ENCODE results near the gene MAP1S.

Gene MAP1S

DNA sequence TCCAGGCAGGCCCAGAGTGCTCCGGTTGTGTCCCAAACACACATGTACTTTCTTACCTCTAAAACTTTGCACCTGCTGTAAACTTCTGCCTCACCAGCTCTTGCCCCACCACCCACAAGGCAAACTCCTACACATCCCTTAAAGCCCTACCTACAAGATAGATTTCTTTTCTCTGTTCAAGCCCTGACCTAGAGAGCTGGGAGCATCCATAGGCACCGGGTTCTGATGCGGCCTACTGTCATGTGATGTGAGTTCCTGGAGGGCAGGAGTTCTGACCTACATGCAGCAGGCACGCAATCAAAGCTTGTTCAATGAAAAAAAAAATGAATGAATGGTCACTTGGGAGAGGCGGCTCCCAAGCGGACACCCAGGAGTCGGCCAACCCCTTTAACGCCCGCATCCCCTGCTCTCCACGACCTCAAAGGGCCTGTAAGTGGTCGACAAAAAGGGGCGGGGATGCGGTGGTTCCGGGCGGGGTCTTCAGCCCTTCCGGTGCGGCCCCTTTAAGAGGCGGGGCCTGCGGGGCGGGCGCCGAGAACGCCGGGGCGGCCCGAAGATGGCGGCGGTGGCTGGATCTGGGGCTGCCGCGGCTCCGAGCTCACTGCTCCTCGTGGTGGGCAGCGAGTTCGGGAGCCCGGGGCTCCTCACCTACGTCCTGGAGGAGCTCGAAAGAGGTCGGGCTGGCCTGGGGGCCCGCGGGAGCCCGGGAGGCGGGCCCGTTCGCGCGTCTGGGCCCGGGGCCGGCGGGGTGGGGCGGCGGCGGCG lies at the start of gene MAP1S:
Gene MAP1S (plus strand): TSS at position 534 of the 765 bp plus-strand sequence. CDS start 23 bp downstream, at position 557.
- no peaks in the 10 kb centered on the region for H3K27me3 ChIP-seq (replicated peaks; ENCODE audit: control insufficient read depth, insufficient read depth, low read length)
- peak; percentile 80 for DNase-seq (ENCODE audit: low read depth)
- peaks cover 44% of the 10 kb centered on the region for H3K4me1 ChIP-seq (ENCODE audit: control insufficient read depth, insufficient read depth, low read length)
- H3K36me3 ChIP-seq (ENCODE audit: control insufficient read depth, insufficient read depth, low read length, severe bottlenecking), result peaks cover 5% of the 10 kb centered on the region
- H3K4me3 ChIP-seq (ENCODE audit: low read length), result peak within 1 kb of the TSS; percentile 92
- peak within 1 kb of the TSS; percentile 88 for H3K9ac ChIP-seq (ENCODE audit: low read length)
- H3K9me3 ChIP-seq (ENCODE audit: control insufficient read depth, low read length), result no peaks in the 10 kb centered on the region

DNA sequence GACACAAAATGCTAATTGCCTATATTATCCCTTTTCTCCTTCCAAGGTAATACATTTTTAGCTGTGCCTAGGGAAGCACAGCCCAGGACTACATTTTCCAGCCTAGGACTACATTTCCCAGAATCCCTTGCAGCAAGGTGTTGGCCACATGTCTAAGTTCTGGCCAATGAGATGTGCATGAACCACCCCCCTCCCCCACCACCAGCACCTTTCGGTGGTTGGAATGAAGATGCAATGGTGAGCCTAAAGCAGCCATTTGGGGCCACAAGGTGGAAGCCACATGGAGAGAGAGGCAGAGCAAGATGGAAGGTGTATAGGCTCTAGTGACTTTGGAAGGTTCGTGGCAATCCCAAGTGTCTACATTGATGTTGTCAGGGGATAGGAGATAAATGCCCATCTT lies 47.4 kb upstream of the MAP1S start:
- Histone ChIP-seq H3K36me3 (ENCODE audit: control insufficient read depth, insufficient read depth, low read length, severe bottlenecking) (no peaks in the 10 kb centered on the region), H3K4me1 (ENCODE audit: control insufficient read depth, insufficient read depth, low read length) (no peaks in the 10 kb centered on the region), H3K27me3 (replicated peaks; ENCODE audit: control insufficient read depth, insufficient read depth, low read length) (peaks cover 13% of the 10 kb centered on the region), H3K4me3 (ENCODE audit: low read length) (no peak overlapping the region), H3K9me3 (ENCODE audit: control insufficient read depth, low read length) (no peaks in the 10 kb centered on the region), H3K9ac (ENCODE audit: low read length) (no peak overlapping the region)
- peak; percentile 37 for DNase-seq (ENCODE audit: low read depth)

- DNase-seq (ENCODE audit: low read depth), result no peak
- Histone ChIP-seq H3K4me1 (ENCODE audit: control insufficient read depth, insufficient read depth, low read length) (no peaks in the 10 kb centered on the region), H3K36me3 (ENCODE audit: control insufficient read depth, insufficient read depth, low read length, severe bottlenecking) (no peaks in the 10 kb centered on the region), H3K9ac (ENCODE audit: low read length) (no peak overlapping the region), H3K9me3 (ENCODE audit: control insufficient read depth, low read length) (no peaks in the 10 kb centered on the region), H3K27me3 (replicated peaks; ENCODE audit: control insufficient read depth, insufficient read depth, low read length) (peaks cover 13% of the 10 kb centered on the region), H3K4me3 (ENCODE audit: low read length) (no peak overlapping the region)
Measured at GRCh38 chr19:17673937-17674799, 45.1 kb upstream of the MAP1S start.

DNA sequence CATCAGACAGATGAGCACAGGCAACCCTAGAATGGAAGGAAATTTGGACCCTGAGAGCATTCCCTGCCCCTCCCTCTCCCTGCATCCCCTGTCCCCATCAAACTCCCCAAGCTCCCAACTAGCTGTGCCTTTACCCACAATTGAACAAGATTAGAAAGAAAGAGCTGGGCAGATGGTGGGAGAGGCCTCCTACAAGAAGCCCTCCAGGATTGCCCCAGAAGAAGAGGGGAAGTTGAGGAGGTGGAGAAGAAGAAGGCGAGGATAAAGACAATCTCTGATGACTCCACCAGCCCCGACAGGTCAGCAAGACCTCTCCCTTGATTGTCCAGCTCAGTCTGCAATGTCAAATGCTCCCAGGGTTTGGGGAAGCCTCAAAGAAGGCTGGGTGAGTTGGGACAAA lies 43.0 kb upstream of the MAP1S start:
- H3K36me3 ChIP-seq (ENCODE audit: control insufficient read depth, insufficient read depth, low read length, severe bottlenecking), result no peaks in the 10 kb centered on the region
- no peaks in the 10 kb centered on the region for H3K9me3 ChIP-seq (ENCODE audit: control insufficient read depth, low read length)
- H3K4me3 ChIP-seq (ENCODE audit: low read length), result no peak overlapping the region
- H3K9ac ChIP-seq (ENCODE audit: low read length), result no peak overlapping the region
- DNase-seq (ENCODE audit: low read depth), result no peak
- peaks cover 8% of the 10 kb centered on the region for H3K4me1 ChIP-seq (ENCODE audit: control insufficient read depth, insufficient read depth, low read length)
- peaks cover 10% of the 10 kb centered on the region for H3K27me3 ChIP-seq (replicated peaks; ENCODE audit: control insufficient read depth, insufficient read depth, low read length)

GRCh38 chr19:17677002-17677401 lies 42.3 kb upstream of the MAP1S start:
- Histone ChIP-seq H3K36me3 (ENCODE audit: control insufficient read depth, insufficient read depth, low read length, severe bottlenecking) (no peaks in the 10 kb centered on the region), H3K9ac (ENCODE audit: low read length) (no peak overlapping the region), H3K9me3 (ENCODE audit: control insufficient read depth, low read length) (no peaks in the 10 kb centered on the region), H3K4me1 (ENCODE audit: control insufficient read depth, insufficient read depth, low read length) (peaks cover 8% of the 10 kb centered on the region), H3K27me3 (replicated peaks; ENCODE audit: control insufficient read depth, insufficient read depth, low read length) (peaks cover 10% of the 10 kb centered on the region), H3K4me3 (ENCODE audit: low read length) (no peak overlapping the region)
- no peak for DNase-seq (ENCODE audit: low read depth)

- H3K4me3 ChIP-seq (ENCODE audit: low read length), result no peak overlapping the region
- no peak overlapping the region for H3K9ac ChIP-seq (ENCODE audit: low read length)
Measured at GRCh38 chr19:17678836-17679235, 40.4 kb upstream of the MAP1S start.

GRCh38 chr19:17679526-17680229 lies 39.6 kb upstream of the MAP1S start:
- H3K27me3 ChIP-seq (replicated peaks; ENCODE audit: control insufficient read depth, insufficient read depth, low read length), result peaks cover 17% of the 10 kb centered on the region

More at GRCh38 chr19:17678836-17679235, 40.4 kb upstream of the MAP1S start:
- no peak for DNase-seq (ENCODE audit: low read depth)
- Histone ChIP-seq H3K9me3 (ENCODE audit: control insufficient read depth, low read length) (no peaks in the 10 kb centered on the region), H3K4me1 (ENCODE audit: control insufficient read depth, insufficient read depth, low read length) (peaks cover 8% of the 10 kb centered on the region), H3K27me3 (replicated peaks; ENCODE audit: control insufficient read depth, insufficient read depth, low read length) (peaks cover 10% of the 10 kb centered on the region), H3K36me3 (ENCODE audit: control insufficient read depth, insufficient read depth, low read length, severe bottlenecking) (no peaks in the 10 kb centered on the region)

GRCh38 chr19:17680230-17680722 lies 39.0 kb upstream of the MAP1S start:
- Histone ChIP-seq H3K9me3 (ENCODE audit: control insufficient read depth, low read length) (no peaks in the 10 kb centered on the region), H3K9ac (ENCODE audit: low read length) (peak overlapping the region; percentile 88), H3K4me1 (ENCODE audit: control insufficient read depth, insufficient read depth, low read length) (peaks cover 8% of the 10 kb centered on the region), H3K4me3 (ENCODE audit: low read length) (peak overlapping the region; percentile 75), H3K36me3 (ENCODE audit: control insufficient read depth, insufficient read depth, low read length, severe bottlenecking) (no peaks in the 10 kb centered on the region), H3K27me3 (replicated peaks; ENCODE audit: control insufficient read depth, insufficient read depth, low read length) (peaks cover 20% of the 10 kb centered on the region)
- peak; percentile 74 for DNase-seq (ENCODE audit: low read depth)

More at GRCh38 chr19:17679526-17680229, 39.6 kb upstream of the MAP1S start:
- H3K9me3 ChIP-seq (ENCODE audit: control insufficient read depth, low read length), result no peaks in the 10 kb centered on the region
- H3K9ac ChIP-seq (ENCODE audit: low read length), result peak overlapping the region; percentile 88
- DNase-seq (ENCODE audit: low read depth), result no peak
- peaks cover 8% of the 10 kb centered on the region for H3K4me1 ChIP-seq (ENCODE audit: control insufficient read depth, insufficient read depth, low read length)
- no peaks in the 10 kb centered on the region for H3K36me3 ChIP-seq (ENCODE audit: control insufficient read depth, insufficient read depth, low read length, severe bottlenecking)
- peak overlapping the region; percentile 75 for H3K4me3 ChIP-seq (ENCODE audit: low read length)

DNA sequence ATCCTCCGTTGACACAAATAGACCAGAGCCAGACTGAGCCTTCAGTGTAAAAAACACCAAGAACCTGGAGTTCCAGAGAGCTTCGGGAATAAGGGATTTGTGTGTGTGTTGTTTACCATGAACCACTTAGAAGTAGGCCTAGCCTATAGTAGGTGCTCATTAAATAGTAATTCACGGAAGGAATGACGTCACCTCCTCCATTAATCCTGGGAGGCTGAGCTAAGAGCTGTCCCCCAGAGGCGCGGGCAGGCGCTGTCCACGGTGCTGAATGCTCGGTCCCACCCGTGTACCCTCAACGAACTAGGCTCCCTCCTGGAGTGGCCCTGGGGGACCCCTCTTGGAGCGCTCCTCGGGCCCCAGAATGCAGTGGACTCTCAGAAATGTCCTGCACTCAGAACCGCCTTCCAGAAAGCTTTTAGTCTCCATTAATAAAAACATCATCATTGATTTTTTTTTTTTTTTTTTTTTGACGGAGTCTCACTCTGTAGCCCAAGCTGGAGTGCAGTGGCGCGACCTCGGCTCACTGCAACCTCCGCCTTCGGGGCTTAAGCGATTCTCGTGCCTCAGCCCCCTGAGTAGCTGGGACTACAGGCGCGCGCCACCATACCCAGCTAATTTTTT lies 37.7 kb upstream of the MAP1S start:
- H3K9ac ChIP-seq (ENCODE audit: low read length), result no peak overlapping the region
- peak; percentile 45 for DNase-seq (ENCODE audit: low read depth)
- peaks cover 11% of the 10 kb centered on the region for H3K4me1 ChIP-seq (ENCODE audit: control insufficient read depth, insufficient read depth, low read length)
- H3K36me3 ChIP-seq (ENCODE audit: control insufficient read depth, insufficient read depth, low read length, severe bottlenecking), result no peaks in the 10 kb centered on the region
- peaks cover 9% of the 10 kb centered on the region for H3K27me3 ChIP-seq (replicated peaks; ENCODE audit: control insufficient read depth, insufficient read depth, low read length)
- H3K9me3 ChIP-seq (ENCODE audit: control insufficient read depth, low read length), result no peaks in the 10 kb centered on the region
- no peak overlapping the region for H3K4me3 ChIP-seq (ENCODE audit: low read length)

DNA sequence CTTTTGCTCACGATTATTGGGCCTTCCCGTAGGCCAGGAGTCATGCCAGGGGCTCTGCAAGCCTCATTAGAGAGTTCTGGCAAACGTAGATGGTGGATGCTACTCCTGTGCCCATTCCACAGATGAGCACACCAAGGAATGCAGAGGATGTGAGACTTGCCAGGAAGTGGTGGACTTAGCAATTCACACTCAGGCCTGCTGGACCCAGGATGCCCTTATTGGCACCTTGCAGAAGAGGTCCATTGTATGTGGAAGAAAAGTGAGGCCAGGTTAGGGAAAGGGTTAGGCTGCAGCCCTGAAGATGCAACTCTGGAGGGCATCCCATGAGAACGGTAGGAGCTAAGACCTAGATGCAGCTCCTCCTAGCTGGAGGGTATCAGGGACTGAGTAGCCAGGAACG lies 37.0 kb upstream of the MAP1S start:
- Histone ChIP-seq H3K4me3 (ENCODE audit: low read length) (no peak overlapping the region), H3K36me3 (ENCODE audit: control insufficient read depth, insufficient read depth, low read length, severe bottlenecking) (no peaks in the 10 kb centered on the region), H3K4me1 (ENCODE audit: control insufficient read depth, insufficient read depth, low read length) (peaks cover 11% of the 10 kb centered on the region), H3K9me3 (ENCODE audit: control insufficient read depth, low read length) (no peaks in the 10 kb centered on the region), H3K27me3 (replicated peaks; ENCODE audit: control insufficient read depth, insufficient read depth, low read length) (peaks cover 9% of the 10 kb centered on the region), H3K9ac (ENCODE audit: low read length) (no peak overlapping the region)
- DNase-seq (ENCODE audit: low read depth), result no peak
